ENCODE measurements around the gene GAREM1.

DNA sequence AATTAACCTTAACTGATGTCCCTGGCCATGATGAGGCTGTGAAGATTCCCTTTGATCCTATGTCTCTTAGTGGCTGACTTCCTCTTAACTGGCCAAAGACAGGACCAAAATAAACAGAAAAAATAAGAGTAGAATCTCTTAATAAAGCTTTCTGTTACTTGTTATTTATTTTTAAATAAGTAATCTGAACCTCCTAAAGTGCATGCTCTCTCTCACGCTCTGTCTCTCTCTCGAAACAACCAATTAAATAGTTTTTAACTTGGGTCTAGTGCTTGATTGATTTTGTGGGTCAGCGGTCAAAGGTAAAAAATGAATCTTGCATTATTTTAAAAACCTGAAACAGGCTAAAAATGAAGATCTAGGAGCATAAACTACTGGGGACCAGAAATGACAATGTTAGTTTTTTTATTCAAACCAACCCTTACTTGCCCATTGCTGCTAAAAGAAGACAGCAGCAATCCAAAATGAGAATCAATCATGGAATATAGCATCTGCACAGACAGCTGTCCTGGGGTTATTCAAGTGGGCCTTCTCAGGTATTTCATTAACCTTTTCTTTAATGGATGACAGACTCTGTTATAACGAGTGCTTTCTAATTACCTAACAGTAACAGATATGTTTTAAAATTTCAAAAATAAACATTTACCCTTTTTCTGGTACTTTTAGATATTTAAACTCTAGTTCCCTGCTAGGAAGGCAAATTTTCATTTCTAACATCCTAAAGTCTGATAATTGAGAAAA, 11.2 kb downstream of the GAREM1 start:
- TF ChIP-seq, protein P1, sequence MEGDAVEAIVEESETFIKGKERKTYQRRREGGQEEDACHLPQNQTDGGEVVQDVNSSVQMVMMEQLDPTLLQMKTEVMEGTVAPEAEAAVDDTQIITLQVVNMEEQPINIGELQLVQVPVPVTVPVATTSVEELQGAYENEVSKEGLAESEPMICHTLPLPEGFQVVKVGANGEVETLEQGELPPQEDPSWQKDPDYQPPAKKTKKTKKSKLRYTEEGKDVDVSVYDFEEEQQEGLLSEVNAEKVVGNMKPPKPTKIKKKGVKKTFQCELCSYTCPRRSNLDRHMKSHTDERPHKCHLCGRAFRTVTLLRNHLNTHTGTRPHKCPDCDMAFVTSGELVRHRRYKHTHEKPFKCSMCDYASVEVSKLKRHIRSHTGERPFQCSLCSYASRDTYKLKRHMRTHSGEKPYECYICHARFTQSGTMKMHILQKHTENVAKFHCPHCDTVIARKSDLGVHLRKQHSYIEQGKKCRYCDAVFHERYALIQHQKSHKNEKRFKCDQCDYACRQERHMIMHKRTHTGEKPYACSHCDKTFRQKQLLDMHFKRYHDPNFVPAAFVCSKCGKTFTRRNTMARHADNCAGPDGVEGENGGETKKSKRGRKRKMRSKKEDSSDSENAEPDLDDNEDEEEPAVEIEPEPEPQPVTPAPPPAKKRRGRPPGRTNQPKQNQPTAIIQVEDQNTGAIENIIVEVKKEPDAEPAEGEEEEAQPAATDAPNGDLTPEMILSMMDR (conservative IDR thresholded peaks at IDR 0.05 in 1 of 2, IDR thresholded peaks at IDR 0.05 in 1 of 2; ENCODE audit: low read depth in 1 of 2, low read length in 2 of 2) = no peak
- no peak for TF ChIP-seq EZH2 (IDR thresholded peaks at IDR 0.05; ENCODE audit: low read length, missing control alignments)
